Loucy (cell line): ENCODE results near the gene MAP3K10.

Source experiments
- H2AFZ ChIP-seq: fragments of 200-600 bp; sonication (generic); 2 replicates; pipeline ENCODE4 v1.6.0; 2016; ENCODE audit warnings: antibody characterized with exemption, mild to moderate bottlenecking, low read length, moderate library complexity
- H3F3A ChIP-seq: fragments of 200-600 bp; 2 replicates; pipeline ENCODE4 v1.6.0; 2016; ENCODE audit warnings: antibody characterized with exemption, low read depth, mild to moderate bottlenecking
- H3K27me3 ChIP-seq: fragments of 200-600 bp; sonication (generic); 2 replicates; pipeline ENCODE4 v1.6.1; 2014; ENCODE audit warnings: low read length, mild to moderate bottlenecking; ENCODE audit not compliant: insufficient read depth, poor library complexity, severe bottlenecking
- H3K36me3 ChIP-seq: fragments of 200-600 bp; sonication (generic); 2 replicates; pipeline ENCODE4 v1.6.1; 2016; ENCODE audit warnings: low read length; ENCODE audit not compliant: insufficient read depth
- H3K4me1 ChIP-seq: fragments of 200-600 bp; sonication (generic); 2 replicates; pipeline ENCODE4 v1.5.1; 2014; ENCODE audit warnings: low read length, mild to moderate bottlenecking; ENCODE audit not compliant: insufficient read depth, poor library complexity, severe bottlenecking
- H3K4me2 ChIP-seq: fragments of 200-600 bp; sonication (generic); 2 replicates; pipeline ENCODE4 v1.6.0; 2014; ENCODE audit warnings: antibody characterized with exemption, low read length, low read depth, mild to moderate bottlenecking; ENCODE audit not compliant: poor library complexity, severe bottlenecking
- H3K4me3 ChIP-seq: fragments of 200-600 bp; sonication (generic); 2 replicates; pipeline ENCODE4 v1.5.1; 2014; ENCODE audit warnings: low read length, mild to moderate bottlenecking, mixed read lengths; ENCODE audit not compliant: poor library complexity, severe bottlenecking
- H3K79me2 ChIP-seq: fragments of 200-600 bp; sonication (generic); 2 replicates; pipeline ENCODE4 v1.6.1; 2014; ENCODE audit warnings: low read length; ENCODE audit not compliant: insufficient read depth
- H3K9ac ChIP-seq: fragments of 200-600 bp; sonication (generic); 2 replicates; pipeline ENCODE4 v1.6.0; 2014; ENCODE audit warnings: mild to moderate bottlenecking, low read depth, low read length, moderate library complexity; ENCODE audit not compliant: poor library complexity, severe bottlenecking
- H3K9me2 ChIP-seq: fragments of 200-600 bp; sonication (generic); replicated peaks from 2 replicates; pipeline ENCODE4 v1.6.1; 2016; ENCODE audit warnings: low read depth, low read length, mixed read lengths
- H3K9me3 ChIP-seq: fragments of 200-600 bp; sonication (generic); 2 replicates; pipeline ENCODE4 v1.6.1; 2014; ENCODE audit warnings: mild to moderate bottlenecking, antibody characterized with exemption, low read length, low read depth; ENCODE audit not compliant: insufficient read depth
- H4K20me1 ChIP-seq: fragments of 200-600 bp; sonication (generic); 2 replicates; pipeline ENCODE4 v1.6.0; 2014; ENCODE audit warnings: antibody characterized with exemption, low read length, mild to moderate bottlenecking; ENCODE audit not compliant: insufficient read depth, poor library complexity, severe bottlenecking
- CTCF ChIP-seq: fragments of 200-600 bp; sonication (generic); conservative IDR thresholded peaks from 2 replicates; pipeline ENCODE4 v1.5.1; 2014; ENCODE audit warnings: mild to moderate bottlenecking, antibody characterized with exemption, low read length
- EZH2phosphoT487 ChIP-seq: fragments of 200-600 bp; IDR thresholded peaks from 2 replicates; pipeline ENCODE4 v1.6.1; 2018; ENCODE audit warnings: antibody characterized with exemption, mild to moderate bottlenecking, moderate library complexity, borderline replicate concordance

Gene MAP3K10

GRCh38 chr19:40264314-40265054 is 73.3 kb downstream of the MAP3K10 start:
- H3K9me2 ChIP-seq, result no peaks in the 10 kb centered on the region
- no peaks in the 10 kb centered on the region for H3F3A ChIP-seq
- H3K79me2 ChIP-seq, result peaks cover 63% of the 10 kb centered on the region
- no peak overlapping the region for H3K4me3 ChIP-seq
- no peak overlapping the region for H3K9ac ChIP-seq
- H3K27me3 ChIP-seq, result no peaks in the 10 kb centered on the region
- peaks cover 25% of the 10 kb centered on the region for H4K20me1 ChIP-seq
- no peaks in the 10 kb centered on the region for H3K9me3 ChIP-seq
- TF ChIP-seq EZH2phosphoT487 (no peak), CTCF (no peak)
- H3K4me1 ChIP-seq, result no peaks in the 10 kb centered on the region
- H2AFZ ChIP-seq, result no peak overlapping the region
- no peak overlapping the region for H3K4me2 ChIP-seq
- H3K36me3 ChIP-seq, result peaks cover 36% of the 10 kb centered on the region; the same call in 1 of the 2 replicates
